T-helper 1 cell treated with Interleukin-12 subunit alpha and Interleukin-12 subunit beta and Interleukin-4 antibody, amounts not matched to agents 30 μg/mL and 1 μg/mL, for 36 hours (primary cell): ENCODE measurements around the gene CBFA2T3.

ENCODE experiments used
- H3K27ac Mint-ChIP-seq: one replicate; pipeline ENCODE4 v1.8.0; 2021; ENCODE audit warnings: mild to moderate bottlenecking, mixed read lengths
- H3K27me3 Mint-ChIP-seq: one replicate; pipeline ENCODE4 v1.8.0; 2021; ENCODE audit warnings: low read depth, mixed read lengths
- H3K36me3 Mint-ChIP-seq: one replicate; pipeline ENCODE4 v1.8.0; 2021; ENCODE audit warnings: low read depth, mixed read lengths
- H3K4me1 Mint-ChIP-seq: one replicate; pipeline ENCODE4 v1.8.0; 2021; ENCODE audit warnings: low read depth, mixed read lengths
- H3K4me3 Mint-ChIP-seq: one replicate; pipeline ENCODE4 v1.8.0; 2021; ENCODE audit warnings: mild to moderate bottlenecking, moderate library complexity, mixed read lengths
- H3K9me3 Mint-ChIP-seq: one replicate; pipeline ENCODE4 v1.8.0; 2021; ENCODE audit warnings: mixed read lengths

The CBFA2T3 gene

GRCh38 chr16:88917146-88917914 lies 59.7 kb downstream of the CBFA2T3 start:
- Mint-ChIP-seq H3K4me3 (no peak overlapping the region), H3K27me3 (no peaks in the 10 kb centered on the region), H3K36me3 (no peaks in the 10 kb centered on the region), H3K9me3 (peaks cover 5% of the 10 kb centered on the region), H3K4me1 (peaks cover 3% of the 10 kb centered on the region), H3K27ac (no peak overlapping the region)

GRCh38 chr16:88915639-88916327 lies 61.2 kb downstream of the CBFA2T3 start:
- no peaks in the 10 kb centered on the region for H3K27me3 Mint-ChIP-seq
- no peaks in the 10 kb centered on the region for H3K4me1 Mint-ChIP-seq
- peaks cover 5% of the 10 kb centered on the region for H3K9me3 Mint-ChIP-seq
- no peaks in the 10 kb centered on the region for H3K36me3 Mint-ChIP-seq
- no peak overlapping the region for H3K27ac Mint-ChIP-seq
- H3K4me3 Mint-ChIP-seq, result no peak overlapping the region

GRCh38 chr16:88914750-88915368 lies 62.1 kb downstream of the CBFA2T3 start:
- no peaks in the 10 kb centered on the region for H3K4me1 Mint-ChIP-seq
- no peaks in the 10 kb centered on the region for H3K36me3 Mint-ChIP-seq
- H3K27ac Mint-ChIP-seq, result no peak overlapping the region
- H3K9me3 Mint-ChIP-seq, result peaks cover 5% of the 10 kb centered on the region
- no peaks in the 10 kb centered on the region for H3K27me3 Mint-ChIP-seq
- H3K4me3 Mint-ChIP-seq, result no peak overlapping the region

- Mint-ChIP-seq H3K27me3 (no peaks in the 10 kb centered on the region), H3K4me1 (no peaks in the 10 kb centered on the region), H3K27ac (no peak overlapping the region), H3K9me3 (peaks cover 5% of the 10 kb centered on the region), H3K36me3 (no peaks in the 10 kb centered on the region), H3K4me3 (no peak overlapping the region)
Observed at GRCh38 chr16:88913870-88914269, 63.1 kb downstream of the CBFA2T3 start.

GRCh38 chr16:88913001-88913612 lies 63.9 kb downstream of the CBFA2T3 start:
- Mint-ChIP-seq H3K27me3 (no peaks in the 10 kb centered on the region), H3K4me3 (no peak overlapping the region), H3K4me1 (no peaks in the 10 kb centered on the region), H3K27ac (no peak overlapping the region), H3K36me3 (no peaks in the 10 kb centered on the region), H3K9me3 (peaks cover 5% of the 10 kb centered on the region)

- no peak overlapping the region for H3K27ac Mint-ChIP-seq
- no peaks in the 10 kb centered on the region for H3K4me1 Mint-ChIP-seq
Observed at GRCh38 chr16:88912556-88912955, 64.5 kb downstream of the CBFA2T3 start.

GRCh38 chr16:88911946-88912310 lies 65.1 kb downstream of the CBFA2T3 start:
- Mint-ChIP-seq H3K4me3 (no peak overlapping the region), H3K4me1 (no peaks in the 10 kb centered on the region)

More at GRCh38 chr16:88912556-88912955, 64.5 kb downstream of the CBFA2T3 start:
- Mint-ChIP-seq H3K9me3 (peaks cover 5% of the 10 kb centered on the region), H3K27me3 (no peaks in the 10 kb centered on the region), H3K4me3 (no peak overlapping the region), H3K36me3 (no peaks in the 10 kb centered on the region)

GRCh38 chr16:88911136-88911945 lies 65.7 kb downstream of the CBFA2T3 start:
- no peak overlapping the region for H3K4me3 Mint-ChIP-seq
- H3K9me3 Mint-ChIP-seq, result peaks cover 5% of the 10 kb centered on the region
- H3K36me3 Mint-ChIP-seq, result no peaks in the 10 kb centered on the region
- H3K4me1 Mint-ChIP-seq, result no peaks in the 10 kb centered on the region
- no peaks in the 10 kb centered on the region for H3K27me3 Mint-ChIP-seq
- H3K27ac Mint-ChIP-seq, result no peak overlapping the region

More at GRCh38 chr16:88911946-88912310, 65.1 kb downstream of the CBFA2T3 start:
- Mint-ChIP-seq H3K9me3 (peaks cover 5% of the 10 kb centered on the region), H3K36me3 (no peaks in the 10 kb centered on the region), H3K27ac (no peak overlapping the region), H3K27me3 (no peaks in the 10 kb centered on the region)

GRCh38 chr16:88910284-88911135 lies 66.5 kb downstream of the CBFA2T3 start:
- Mint-ChIP-seq H3K9me3 (no peaks in the 10 kb centered on the region), H3K27me3 (no peaks in the 10 kb centered on the region), H3K4me3 (no peak overlapping the region), H3K4me1 (no peaks in the 10 kb centered on the region), H3K27ac (no peak overlapping the region), H3K36me3 (no peaks in the 10 kb centered on the region)

GRCh38 chr16:88909431-88910210 lies 67.4 kb downstream of the CBFA2T3 start:
- no peaks in the 10 kb centered on the region for H3K4me1 Mint-ChIP-seq
- H3K27me3 Mint-ChIP-seq, result no peaks in the 10 kb centered on the region
- H3K4me3 Mint-ChIP-seq, result no peak overlapping the region
- H3K9me3 Mint-ChIP-seq, result no peaks in the 10 kb centered on the region
- H3K36me3 Mint-ChIP-seq, result no peaks in the 10 kb centered on the region
- no peak overlapping the region for H3K27ac Mint-ChIP-seq

GRCh38 chr16:88908307-88908706 lies 68.7 kb downstream of the CBFA2T3 start:
- no peak overlapping the region for H3K4me3 Mint-ChIP-seq
- no peaks in the 10 kb centered on the region for H3K9me3 Mint-ChIP-seq
- no peak overlapping the region for H3K27ac Mint-ChIP-seq
- H3K36me3 Mint-ChIP-seq, result no peaks in the 10 kb centered on the region
- no peaks in the 10 kb centered on the region for H3K27me3 Mint-ChIP-seq
- no peaks in the 10 kb centered on the region for H3K4me1 Mint-ChIP-seq

- Mint-ChIP-seq H3K27ac (no peak overlapping the region), H3K9me3 (no peaks in the 10 kb centered on the region), H3K4me3 (no peak overlapping the region)
Observed at GRCh38 chr16:88907768-88908167, 69.2 kb downstream of the CBFA2T3 start.

More at GRCh38 chr16:88907768-88908167, 69.2 kb downstream of the CBFA2T3 start:
- Mint-ChIP-seq H3K36me3 (no peaks in the 10 kb centered on the region), H3K27me3 (no peaks in the 10 kb centered on the region), H3K4me1 (no peaks in the 10 kb centered on the region)
